ENCODE data around the gene FTH1.

GRCh38 chr11:61928606-61929005 is 38.8 kb downstream of the FTH1 start:
- no peak for TF ChIP-seq CTCF (IDR thresholded peaks at IDR 0.05)
- TF ChIP-seq EP300 (IDR thresholded peaks at IDR 0.05), result no peak
- TF ChIP-seq POLR2A (IDR thresholded peaks at IDR 0.05), result no peak

Measured in sigmoid colon (tissue), 4 donors.